GM12874 (cell line): Measurements from ENCODE around the gene APOL6.

Experiments
- CTCF ChIP-seq: IDR thresholded peaks from 2 replicates; pipeline ENCODE4 v1.5.1; 2011; ENCODE audit warnings: low read depth, mild to moderate bottlenecking, control low read depth, low read length, moderate library complexity; ENCODE audit not compliant: insufficient read depth

Gene APOL6

DNA sequence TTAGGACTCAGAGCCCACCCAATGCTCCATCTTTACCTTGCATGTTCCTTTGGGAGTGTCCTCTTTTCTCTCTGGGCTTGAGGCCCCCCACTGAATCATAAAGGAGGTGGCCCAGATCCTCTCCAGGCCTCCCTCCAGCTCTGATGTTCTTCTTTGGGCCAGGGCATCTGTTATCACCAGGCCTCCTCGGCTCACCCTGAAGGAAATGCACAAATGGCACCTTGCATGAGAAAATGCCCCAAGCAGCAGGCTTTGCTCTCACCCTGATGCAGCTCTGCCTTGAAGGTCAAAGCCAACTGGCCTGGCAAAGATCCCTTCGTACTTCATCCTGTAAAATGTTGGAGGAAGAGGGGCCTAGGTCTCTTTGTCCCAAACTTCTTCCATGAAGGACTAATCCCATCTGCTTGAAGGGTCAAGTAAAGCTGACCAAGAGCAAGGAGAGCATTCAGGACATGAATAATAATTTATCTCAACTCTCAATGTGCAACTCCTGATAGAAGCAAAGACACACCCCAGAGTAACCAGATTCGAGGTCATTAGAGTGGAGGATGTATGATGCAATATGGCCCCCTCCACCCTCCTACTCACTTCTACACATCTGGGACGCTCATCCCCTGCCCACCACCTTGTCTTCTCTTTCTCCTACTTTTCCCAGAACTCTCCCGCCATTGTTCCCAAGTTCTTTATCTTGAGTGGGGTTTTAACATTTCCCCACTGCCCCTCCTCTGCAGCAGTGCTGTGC lies 9.5 kb downstream of the APOL6 start:
- TF ChIP-seq CTCF: no peak

DNA sequence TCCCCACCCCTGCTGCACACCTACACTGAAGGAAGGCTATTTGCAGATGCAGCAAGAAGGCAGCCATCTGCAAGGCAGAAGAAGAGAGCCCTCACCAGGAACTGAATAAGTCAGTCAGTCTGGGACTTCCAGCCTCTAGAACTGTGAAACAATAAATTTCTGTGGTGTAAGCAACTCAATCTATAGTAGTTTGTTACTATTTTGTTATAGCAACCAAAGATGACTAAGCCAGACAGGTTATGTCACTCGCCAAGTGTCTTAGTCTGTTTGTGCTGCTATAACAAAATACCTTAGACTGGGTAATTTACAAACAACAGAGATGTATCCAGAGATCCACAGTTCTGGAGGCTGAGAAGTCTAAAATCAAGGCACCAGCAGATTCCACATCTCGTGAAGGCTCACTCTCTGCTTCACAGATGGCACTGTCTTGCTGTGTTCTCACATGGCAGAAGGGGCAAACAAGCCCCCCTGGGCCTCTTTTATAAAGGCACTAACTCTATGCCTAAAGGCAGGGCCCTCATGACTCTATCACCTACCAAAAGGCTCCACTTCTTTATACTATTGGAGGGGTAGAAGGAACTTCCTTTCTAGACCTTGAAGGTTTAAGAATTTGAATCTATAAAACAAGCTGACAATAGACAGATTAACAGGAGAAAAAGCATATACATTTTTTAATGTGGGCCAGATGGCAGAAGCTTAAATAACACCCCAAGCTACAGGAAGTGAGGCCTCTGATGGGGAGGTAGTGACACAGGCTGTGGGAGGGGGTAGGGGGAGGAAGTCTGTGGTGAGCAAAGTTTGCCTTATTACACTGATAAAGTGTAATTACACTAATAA lies 12.3 kb downstream of the APOL6 start:
- TF ChIP-seq CTCF: no peak

DNA sequence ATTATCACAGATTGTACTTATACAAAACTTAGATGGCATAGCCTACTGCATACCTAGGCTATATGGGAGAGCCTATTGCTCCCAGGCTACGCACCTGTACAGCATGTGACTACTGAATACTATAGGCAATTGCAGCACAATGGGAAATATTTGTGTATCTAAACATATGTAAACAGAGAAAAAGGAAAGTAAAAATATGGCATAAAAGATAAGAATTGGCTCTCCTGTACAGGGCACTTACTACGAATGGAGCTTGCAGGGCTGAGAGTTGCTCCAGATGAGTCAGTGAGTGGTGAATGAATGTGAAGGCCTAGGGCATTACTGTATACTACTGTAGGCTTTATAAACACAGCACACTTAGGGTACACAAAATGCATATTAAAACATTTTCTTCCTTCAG lies 13.2 kb downstream of the APOL6 start:
- TF ChIP-seq CTCF: no peak

DNA sequence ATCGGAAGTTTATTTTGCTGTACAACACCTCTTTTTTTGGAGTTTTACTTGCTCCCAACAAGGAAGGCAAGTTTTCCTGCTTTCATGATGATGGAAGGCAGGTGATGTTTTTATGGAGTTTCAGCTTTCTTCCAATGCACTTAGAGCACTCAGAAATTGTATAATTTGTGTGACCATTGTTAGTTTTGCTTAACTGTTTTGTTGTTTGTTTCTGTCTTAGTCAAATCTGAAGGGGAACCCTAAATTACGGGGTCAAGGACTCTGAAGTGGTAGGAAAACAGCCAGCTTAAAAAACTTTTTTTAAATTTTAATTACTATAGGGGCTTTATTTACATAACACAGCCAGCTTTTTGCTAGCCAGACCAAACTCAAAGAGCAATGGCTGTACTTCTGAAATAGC lies 14.7 kb downstream of the APOL6 start:
- TF ChIP-seq CTCF: no peak

DNA sequence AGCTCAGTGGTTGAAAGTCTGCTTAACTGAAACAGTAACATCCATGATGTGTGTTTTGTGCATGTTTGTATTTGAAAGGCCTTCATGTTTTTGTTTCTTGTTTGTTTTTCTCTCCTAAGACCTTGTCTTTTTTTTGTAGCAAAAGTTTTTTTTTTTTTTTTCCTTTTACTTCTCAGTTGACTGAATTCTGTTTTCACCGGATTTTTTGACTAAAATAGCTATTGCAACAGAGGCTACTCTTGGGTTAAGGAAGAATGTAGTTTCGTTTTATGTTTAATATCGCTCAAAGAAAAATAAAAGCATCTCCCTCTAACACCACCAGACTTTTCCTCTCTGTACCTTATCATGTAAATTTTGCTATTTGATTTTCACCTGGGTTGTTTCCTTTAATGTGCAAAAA lies 15.1 kb downstream of the APOL6 start:
- no peak for TF ChIP-seq CTCF

- TF ChIP-seq CTCF: no peak
Measured at GRCh38 chr22:35664955-35665587, 16.8 kb downstream of the APOL6 start.

DNA sequence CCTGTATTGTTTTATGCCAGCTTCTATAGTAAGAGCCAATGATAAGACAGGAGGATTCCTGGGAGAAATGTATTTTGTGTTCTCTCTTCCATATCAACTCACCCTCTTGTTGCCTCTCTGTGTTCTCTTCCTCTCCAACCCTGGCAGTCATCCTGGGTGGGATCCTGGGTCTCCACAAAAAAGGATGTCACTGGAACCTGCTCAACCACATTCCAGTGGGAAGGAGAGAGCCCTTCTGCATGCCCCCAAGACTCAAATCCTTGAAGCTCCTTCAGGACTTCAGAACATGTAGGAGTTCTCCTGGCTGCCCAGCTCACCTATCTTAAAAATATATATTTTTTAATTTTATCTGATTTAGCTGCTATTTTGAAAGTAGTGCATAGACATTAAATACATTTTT lies 26.1 kb downstream of the APOL6 start:
- no peak for TF ChIP-seq CTCF
